GM13977 (cell line): ENCODE measurements around the gene NFIA.
"Not testable (repeated sequence)": the region's sequence is repeated elsewhere in the genome, so short reads cannot be mapped to it uniquely, and the experiment has no call there.

ENCODE experiments used
- DNase-seq: peaks from one replicate; pipeline ENCODE4 v3.0.0; 2012; ENCODE audit warnings: low spot score
- CTCF ChIP-seq: IDR thresholded peaks from 2 replicates; pipeline ENCODE4 v1.5.1; 2012; ENCODE audit warnings: mild to moderate bottlenecking, control low read depth; ENCODE audit not compliant: insufficient read depth; ENCODE audit errors: extremely low read depth, missing control alignments
- in situ Hi-C: fragments of 300-500 bp; cut with MboI; formaldehyde crosslinking; loops from one replicate; pipeline ENCODE4 v1.12.0; 2022; ENCODE audit warnings: low sequenced_read_pairs, low pct_unique_long_range_greater_than_20kb, mixed read lengths, inconsistent platforms; ENCODE audit not compliant: unreplicated experiment

Gene NFIA

GRCh38 chr1:61276246-61276645 lies 193.9 kb downstream of the NFIA start:
- DNase-seq = no peak
- TF ChIP-seq CTCF = no peak
- in situ Hi-C loops = no loop called here

- no peak for TF ChIP-seq CTCF
- in situ Hi-C loops = no loop called here
- DNase-seq = no peak
Observed at GRCh38 chr1:61277121-61277690, 194.8 kb downstream of the NFIA start.

- DNase-seq, in situ Hi-C loops: not testable (repeated sequence)
Observed at GRCh38 chr1:61278503-61278902, 196.1 kb downstream of the NFIA start.

DNA sequence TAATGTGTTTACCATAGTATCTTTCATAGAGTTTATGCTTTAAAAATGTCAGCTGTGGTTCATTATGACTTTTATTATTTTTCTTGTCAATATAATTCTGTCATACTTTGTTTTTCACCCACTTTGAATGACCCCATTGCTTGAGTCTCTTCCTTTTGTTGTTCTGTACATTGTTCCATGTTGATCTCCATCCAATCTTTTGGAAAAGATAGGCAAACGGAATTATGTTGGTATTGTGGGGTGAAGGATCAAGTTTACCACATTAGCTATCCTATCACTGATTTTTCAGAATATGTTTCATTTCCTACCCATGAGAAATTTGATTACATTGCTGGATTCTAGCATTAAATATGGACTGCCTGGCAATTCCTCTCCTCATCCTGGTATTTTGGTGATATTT lies 196.6 kb downstream of the NFIA start:
- no peak for TF ChIP-seq CTCF
- DNase-seq = no peak
- in situ Hi-C loops = no loop called here

DNA sequence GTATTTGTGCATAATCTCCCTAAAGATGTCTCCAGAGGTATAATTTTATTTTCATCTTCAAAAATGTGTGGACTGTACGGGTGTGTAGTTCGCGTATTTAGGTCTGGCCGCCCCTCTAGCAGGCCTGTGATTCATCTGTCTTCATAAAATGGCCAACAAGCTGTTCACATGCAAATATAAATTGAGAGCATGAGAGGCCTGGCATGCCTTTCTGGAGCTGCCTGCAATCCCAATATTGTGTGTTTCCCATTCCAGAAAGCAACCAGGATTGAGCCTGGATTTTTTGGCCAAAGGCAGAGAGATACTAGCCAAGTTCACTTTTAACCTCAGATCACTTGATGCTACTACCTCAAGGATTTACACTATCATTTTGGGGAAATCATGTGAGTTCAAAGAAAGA lies 197.2 kb downstream of the NFIA start:
- no peak for TF ChIP-seq CTCF
- in situ Hi-C loops = no loop called here
- no peak for DNase-seq

GRCh38 chr1:61280452-61280851 lies 198.1 kb downstream of the NFIA start:
- no peak for TF ChIP-seq CTCF
- in situ Hi-C loops = no loop called here
- DNase-seq = no peak

- in situ Hi-C loops = no loop called here
- TF ChIP-seq CTCF = no peak
- DNase-seq = no peak
Observed at GRCh38 chr1:61282387-61282786, 200.0 kb downstream of the NFIA start.
